GM12875 (cell line): ENCODE data around the gene DVL1.

Experiments used
- H3K4me3 ChIP-seq: one replicate; pipeline ENCODE4 v1.5.1; 2011; ENCODE audit warnings: low read depth, low read length, control low read depth
- CTCF ChIP-seq: IDR thresholded peaks from 2 replicates; pipeline ENCODE4 v1.5.1; 2011; ENCODE audit warnings: low read depth, mild to moderate bottlenecking, control low read depth, inconsistent platforms, low read length, moderate library complexity, borderline replicate concordance; ENCODE audit not compliant: insufficient read depth

DVL1 gene

GRCh38 chr1:1380860-1381259, 31.6 kb upstream of the DVL1 start:
- TF ChIP-seq CTCF: no peak
- H3K4me3 ChIP-seq: no peak overlapping the region

DNA sequence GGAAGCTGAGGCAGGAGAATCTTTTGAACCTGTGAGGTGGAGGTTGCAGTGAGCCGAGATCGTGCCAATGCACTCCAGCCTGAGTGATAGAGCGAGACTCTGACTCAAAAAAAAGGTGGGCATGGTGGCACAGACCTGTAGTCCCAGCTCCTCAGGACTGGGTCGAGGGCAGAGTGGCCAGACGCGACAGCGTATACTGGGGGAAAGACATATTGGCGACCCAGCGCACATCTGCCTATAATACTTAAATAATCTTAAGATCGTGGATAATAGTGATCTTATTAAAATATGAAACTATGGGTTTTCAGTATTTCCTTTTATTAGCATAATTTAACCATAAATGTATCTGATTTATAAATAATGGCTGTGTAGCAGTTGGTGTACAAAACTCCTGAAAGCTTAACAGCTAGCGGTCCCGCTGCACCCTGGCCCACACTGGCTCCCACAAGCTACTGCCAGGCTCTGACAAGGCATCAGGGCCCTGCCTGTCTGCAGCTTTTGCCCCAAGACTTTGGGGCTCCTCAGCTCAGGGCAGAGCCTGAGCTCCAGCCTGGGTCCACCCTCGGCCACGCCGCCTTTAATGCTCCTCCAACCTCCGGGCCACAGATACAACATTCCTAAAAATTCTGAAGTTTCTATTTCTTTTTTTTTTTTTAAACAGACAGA, 28.5 kb upstream of the DVL1 start:
- no peak overlapping the region for H3K4me3 ChIP-seq
- no peak for TF ChIP-seq CTCF

DNA sequence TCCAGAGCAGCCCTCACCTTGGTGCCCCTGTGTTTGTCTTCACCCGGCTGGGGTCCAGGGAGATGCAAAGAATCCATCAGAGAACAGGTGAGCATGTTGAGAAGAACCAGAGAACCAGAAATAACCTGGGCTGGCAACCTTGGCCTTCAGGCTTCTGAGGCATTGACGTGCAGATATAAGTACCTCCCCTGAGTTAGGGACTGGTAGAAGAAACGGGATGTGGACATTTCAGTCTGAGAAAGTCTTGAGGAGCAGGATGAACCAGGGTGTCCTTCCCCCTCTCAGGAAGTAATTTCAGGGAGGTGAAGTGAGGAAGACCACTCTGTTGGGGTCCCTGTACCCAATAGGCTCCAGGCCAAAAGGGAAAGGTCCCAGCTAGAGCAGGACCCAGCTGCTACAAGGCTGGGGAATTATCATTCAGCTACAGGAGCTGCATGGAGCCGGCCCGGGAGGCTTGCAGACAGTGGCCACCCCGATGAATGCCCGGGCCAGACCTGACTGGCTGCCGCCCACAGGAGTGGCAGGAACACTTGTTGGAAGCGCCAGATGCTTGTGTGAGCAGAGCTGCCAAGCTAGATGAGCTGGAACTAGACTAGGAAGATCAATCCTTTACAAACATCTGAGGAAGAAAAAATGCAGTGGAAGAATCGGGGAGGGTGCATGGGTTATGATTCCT, 27.5 kb upstream of the DVL1 start:
- no peak for TF ChIP-seq CTCF

GRCh38 chr1:1374929-1375662, 25.9 kb upstream of the DVL1 start, which contains the start of gene AURKAIP1:
Gene AURKAIP1, minus strand, starts transcription at chr1:1375207. Its CDS starts 451 bp downstream, at chr1:1374756.
- TF ChIP-seq CTCF: peak; percentile 37; the same call in 1 of the 2 replicates
- H3K4me3 ChIP-seq: peak within 1 kb of the TSS; percentile 99

More for the DNA sequence above, 27.5 kb upstream of the DVL1 start:
- no peak overlapping the region for H3K4me3 ChIP-seq

- H3K4me3 ChIP-seq: peak overlapping the region; percentile 99
- TF ChIP-seq CTCF: no peak
Observed at GRCh38 chr1:1374589-1374928, 25.3 kb upstream of the DVL1 start.

DNA sequence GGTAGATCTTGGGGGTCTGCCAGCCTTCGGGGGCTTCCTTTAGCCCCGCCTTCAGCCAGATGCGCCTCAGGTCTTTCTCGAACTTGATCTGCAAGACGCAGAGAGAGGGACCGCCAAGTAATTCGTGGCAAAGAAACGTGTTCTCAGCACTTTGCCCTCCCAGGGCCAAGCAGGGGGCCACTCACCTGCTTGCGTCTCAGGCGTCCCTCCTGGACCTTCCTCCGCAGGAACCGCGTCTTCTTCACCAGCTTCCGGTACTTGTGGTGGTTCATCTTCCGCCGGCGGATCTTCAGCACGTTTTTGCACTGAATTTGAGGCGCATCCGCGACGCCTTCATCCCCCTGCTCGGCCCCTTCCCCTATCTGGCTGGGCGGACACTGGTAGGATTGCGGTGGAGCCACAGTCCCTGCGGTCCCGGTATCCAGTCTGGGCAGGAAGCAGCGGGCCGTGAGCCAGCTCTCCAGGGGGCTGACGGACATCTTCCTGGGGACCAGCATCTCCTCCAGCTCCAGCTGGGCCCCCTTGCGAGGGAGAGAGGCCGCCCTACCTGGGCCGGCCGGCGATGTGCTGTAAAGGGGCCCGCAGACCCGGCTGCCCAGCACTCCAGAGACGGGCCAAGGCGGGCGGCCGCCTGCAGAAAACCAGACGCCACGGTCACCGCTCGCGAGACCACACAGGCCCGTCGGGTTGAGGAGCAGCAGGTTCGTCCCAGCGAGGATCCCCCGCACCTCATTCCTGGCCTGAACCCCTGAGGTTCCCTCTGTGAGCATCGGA, 24.8 kb upstream of the DVL1 start:
- peak overlapping the region; percentile 99 for H3K4me3 ChIP-seq
- TF ChIP-seq CTCF: no peak
